Skin epidermis (tissue), 12 donors: ENCODE data around the gene OR12D1.
"Not testable (repeated sequence)": the region's sequence is repeated elsewhere in the genome, so short reads cannot be mapped to it uniquely, and the experiment has no call there.

Experiments used
- H3K27ac ChIP-seq, 21 experiments: fragments of 200-600 bp; sonication (generic) in 11 of 21; one replicate each; pipeline ENCODE4 v1.5.0; 2020; ENCODE audit warnings: mild to moderate bottlenecking in 3 of 21, inconsistent platforms in 2 of 21, moderate library complexity in 2 of 21
- H3K4me3 ChIP-seq, 7 experiments: fragments of 200-600 bp; sonication (generic) in 2 of 7; one replicate each; pipeline ENCODE4 v1.5.0; 2020; ENCODE audit warnings: inconsistent platforms in 2 of 7, mild to moderate bottlenecking in 2 of 7, moderate library complexity in 1 of 7

OR12D1 gene

DNA sequence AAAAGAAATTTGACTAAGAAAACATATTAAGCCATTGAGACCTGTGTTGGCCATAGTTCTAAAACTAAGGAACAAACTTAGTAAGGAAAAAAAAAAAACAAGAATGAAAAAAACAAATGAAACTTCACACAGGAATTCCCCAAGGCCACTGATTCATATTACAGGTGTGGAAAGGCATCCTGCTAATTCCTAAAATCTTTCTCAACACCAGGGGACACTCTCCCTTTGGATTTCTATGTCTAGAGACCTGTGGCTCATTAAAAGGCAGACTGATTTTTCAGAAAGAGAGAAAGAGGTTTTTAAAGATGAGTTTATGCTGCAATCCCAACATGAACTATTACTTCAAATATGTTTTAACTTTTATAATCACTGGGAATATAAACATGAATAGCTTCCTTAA is at the start of gene OR12D1:
TSS of gene OR12D1 (plus strand) at position 341 of the 400 bp plus-strand sequence.
- Histone ChIP-seq H3K4me3 (no peak within 1 kb of the TSS), H3K27ac (no peak within 1 kb of the TSS)

DNA sequence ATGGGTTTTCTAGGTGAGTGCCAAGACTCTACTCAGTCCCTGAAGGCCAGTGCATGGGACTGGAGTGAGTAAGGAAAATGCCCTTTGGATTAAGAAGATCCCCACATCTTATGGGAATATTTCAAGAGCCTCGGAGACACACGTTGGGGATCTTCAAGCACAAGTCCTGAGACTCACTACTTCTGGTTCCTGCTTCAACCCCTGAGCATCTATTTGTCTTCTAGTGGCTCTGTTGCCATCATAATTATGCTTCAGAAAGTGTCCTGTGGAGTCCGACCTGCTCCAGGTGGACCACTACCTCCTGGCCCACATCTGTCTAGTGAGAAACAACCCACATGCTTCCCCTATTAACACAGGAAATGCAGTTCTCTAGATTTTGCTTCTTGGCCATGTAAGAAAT is 46.0 kb upstream of the OR12D1 start, which contains the start of gene OR5V1:
TSS of gene OR5V1 (minus strand) at position 101 of the 400 bp plus-strand sequence. CDS start 12,670 bp downstream, outside the sequence.
- no peak within 1 kb of the TSS for H3K4me3 ChIP-seq

GRCh38 chr6:29375191-29375590 is 39.5 kb upstream of the OR12D1 start, which contains the start of gene OR12D3:
TSS of gene OR12D3 (minus strand) at chr6:29375291. CDS start at chr6:29375287, 4 bp downstream.
- no peak within 1 kb of the TSS for H3K27ac ChIP-seq
- H3K4me3 ChIP-seq = no peak within 1 kb of the TSS

More for the DNA sequence above, 46.0 kb upstream of the OR12D1 start, which contains the start of gene OR5V1:
- no peak within 1 kb of the TSS for H3K27ac ChIP-seq

- H3K4me3 ChIP-seq = no peak overlapping the region
- H3K27ac ChIP-seq = no peak overlapping the region
These were observed 38.7 kb upstream of the OR12D1 start for GRCh38 chr6:29376003-29376402.

DNA sequence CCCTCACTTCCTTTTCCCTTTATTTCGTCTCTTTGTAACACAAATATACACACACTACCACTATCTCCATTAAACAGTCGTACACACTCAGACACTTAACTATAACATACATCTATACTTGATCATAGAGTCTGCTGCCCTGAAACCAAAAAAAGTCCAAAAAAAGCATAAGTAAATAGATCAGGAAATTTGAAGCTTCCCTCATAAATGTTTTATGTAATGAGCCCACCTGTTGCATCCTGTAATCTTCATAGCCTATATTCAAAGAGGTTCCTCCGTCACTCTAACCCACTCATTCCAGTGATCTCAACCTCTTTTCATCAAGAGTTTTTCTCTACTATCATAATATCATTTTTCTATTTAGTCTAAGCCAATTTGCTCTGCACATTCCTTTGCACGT is 26.2 kb upstream of the OR12D1 start:
- no peak overlapping the region for H3K27ac ChIP-seq
- H3K4me3 ChIP-seq = no peak overlapping the region

DNA sequence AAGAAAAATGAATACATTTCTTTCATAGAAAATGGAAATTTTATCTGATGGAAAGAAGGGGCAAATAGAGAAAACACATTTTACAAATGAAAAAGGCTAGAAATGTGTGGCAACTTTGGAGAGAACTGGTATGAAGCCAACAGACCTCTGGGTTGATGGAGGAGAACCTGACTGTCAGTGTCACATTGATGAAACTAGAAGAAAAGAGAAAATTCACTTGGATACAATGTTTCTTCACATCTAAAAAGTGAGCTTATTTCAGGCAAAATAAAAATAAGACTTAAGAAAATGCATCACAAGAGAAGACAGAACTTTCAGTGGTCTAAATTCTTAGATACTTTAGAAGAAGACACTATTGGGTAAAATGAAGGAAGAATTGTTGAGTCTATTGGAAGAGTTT is 19.4 kb upstream of the OR12D1 start, which contains the start of gene OR12D2:
TSS of gene OR12D2 (plus strand) at position 301 of the 400 bp plus-strand sequence. CDS start 1,069 bp downstream, outside the sequence.
- Histone ChIP-seq H3K27ac (no peak within 1 kb of the TSS), H3K4me3 (no peak within 1 kb of the TSS)

DNA sequence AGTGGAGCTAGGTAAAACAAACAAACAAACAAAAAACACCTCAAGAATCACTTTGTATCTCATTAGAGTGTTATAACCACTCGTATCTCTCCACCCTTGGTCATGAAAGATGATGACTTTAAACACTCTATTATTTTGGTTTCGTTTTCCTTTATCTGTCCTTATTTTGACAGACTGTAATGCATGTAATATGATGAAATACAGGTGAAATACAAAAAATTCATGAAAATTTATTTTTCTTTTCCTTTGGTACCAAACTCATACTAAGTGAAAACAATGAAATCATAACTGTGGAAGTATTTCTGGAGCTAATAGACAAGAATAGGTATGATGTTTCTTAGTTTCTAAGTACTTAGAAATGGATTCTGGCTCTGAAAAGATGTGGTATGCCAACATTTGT is 15.2 kb upstream of the OR12D1 start:
- Histone ChIP-seq H3K4me3 (no peak overlapping the region), H3K27ac (no peak overlapping the region)

DNA sequence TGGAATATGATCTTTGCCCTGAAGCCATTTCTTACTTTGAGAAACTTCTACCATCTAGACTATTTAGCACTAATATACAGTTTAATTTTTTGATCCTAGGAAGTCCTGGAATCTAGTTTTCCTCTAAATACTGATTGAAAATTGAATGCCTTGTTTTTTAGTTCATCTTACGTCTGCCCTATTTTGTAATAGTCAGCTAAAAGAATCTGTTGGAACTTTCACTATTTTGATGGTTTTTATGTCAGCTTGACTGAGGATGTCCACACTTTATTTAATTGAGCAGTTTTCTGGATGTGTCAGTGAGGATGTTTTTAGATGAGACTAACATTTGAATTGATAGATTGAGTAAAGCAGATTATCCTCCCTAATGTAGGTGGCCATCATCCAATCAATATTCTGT is 10.9 kb upstream of the OR12D1 start:
- no peak overlapping the region for H3K4me3 ChIP-seq
- no peak overlapping the region for H3K27ac ChIP-seq

GRCh38 chr6:29419516-29419915 is 4.8 kb downstream of the OR12D1 start:
- Histone ChIP-seq H3K4me3 (no peak overlapping the region), H3K27ac (no peak overlapping the region)

DNA sequence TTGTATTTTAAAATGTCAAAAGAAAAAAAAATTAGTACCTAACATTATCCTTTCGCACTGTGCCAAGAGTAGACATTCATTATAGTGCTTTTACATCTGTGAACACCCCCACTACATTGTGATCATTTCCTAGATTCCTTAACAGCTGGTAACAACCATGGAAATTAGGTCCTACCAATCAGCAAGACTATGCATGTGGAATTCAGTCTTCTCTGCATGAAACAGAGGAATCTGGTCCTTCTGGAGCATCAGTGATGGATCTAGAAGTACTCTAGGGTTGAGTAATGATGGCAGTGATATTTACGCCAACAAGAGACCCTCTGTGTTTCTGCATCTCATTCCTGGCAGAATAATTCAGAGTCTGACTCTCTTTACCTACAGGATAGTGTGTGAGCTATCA is 9.4 kb downstream of the OR12D1 start:
- no peak overlapping the region for H3K27ac ChIP-seq

DNA sequence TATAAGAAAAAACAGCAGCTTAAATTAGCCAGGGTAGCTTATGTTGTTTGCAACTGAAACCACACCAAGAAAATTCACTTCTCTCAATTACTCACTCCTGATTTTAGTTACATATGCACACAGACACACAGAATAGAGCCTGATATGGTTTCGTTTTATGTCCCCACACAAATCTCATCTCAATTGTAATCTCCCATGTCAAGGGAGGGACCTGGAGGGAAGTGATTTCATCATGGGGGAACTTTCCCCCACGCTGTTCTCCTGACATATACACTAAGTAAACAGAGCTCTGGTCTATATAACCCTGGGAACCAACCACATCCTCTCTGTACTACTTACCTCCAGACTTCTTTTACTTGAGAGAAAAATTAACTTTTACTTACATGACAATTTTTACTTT is 9.8 kb downstream of the OR12D1 start:
- Histone ChIP-seq H3K4me3 (no peak overlapping the region), H3K27ac (no peak overlapping the region)

More for the DNA sequence above, 9.4 kb downstream of the OR12D1 start:
- no peak overlapping the region for H3K4me3 ChIP-seq

DNA sequence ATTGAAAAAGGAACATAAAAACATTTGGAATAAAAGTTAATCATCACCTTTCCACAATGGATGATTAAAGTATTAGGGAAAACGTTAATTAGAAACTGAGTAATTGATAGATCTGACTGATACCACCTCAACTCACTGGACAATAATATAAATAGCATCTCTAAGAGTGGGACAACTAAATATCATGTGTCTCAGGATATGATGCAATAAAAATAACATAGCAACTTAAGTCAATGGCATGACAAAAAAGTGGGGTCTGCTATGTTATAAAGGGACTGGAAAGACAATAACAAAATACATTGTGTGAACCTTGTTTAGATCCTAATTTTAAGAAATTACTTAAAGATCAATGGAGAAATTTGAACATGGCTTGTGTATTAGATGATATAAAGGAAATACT is 10.3 kb downstream of the OR12D1 start:
- no peak overlapping the region for H3K27ac ChIP-seq
- no peak overlapping the region for H3K4me3 ChIP-seq

DNA sequence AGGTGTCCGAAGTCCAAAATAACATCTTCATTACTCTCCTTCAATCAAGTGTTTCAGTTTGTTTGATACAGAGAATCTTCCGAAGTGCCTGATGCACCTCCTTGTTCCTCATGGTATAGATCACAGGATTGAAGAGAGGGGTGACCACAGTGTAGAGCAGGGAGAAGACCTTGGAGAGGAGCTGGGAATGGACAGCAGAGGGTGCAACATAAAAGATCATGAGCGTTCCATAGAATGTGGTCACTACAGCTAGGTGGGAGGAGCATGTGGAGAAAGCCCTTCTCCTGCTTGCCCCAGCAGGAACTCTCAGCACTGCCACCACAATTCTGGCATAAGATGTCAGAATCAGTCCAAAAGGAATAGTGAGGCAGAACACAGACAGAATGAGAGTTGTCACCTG is 11.9 kb downstream of the OR12D1 start:
- no peak overlapping the region for H3K27ac ChIP-seq
- no peak overlapping the region for H3K4me3 ChIP-seq

GRCh38 chr6:29436730-29437129 is 22.0 kb downstream of the OR12D1 start:
- not testable (repeated sequence) for H3K27ac ChIP-seq, H3K4me3 ChIP-seq

DNA sequence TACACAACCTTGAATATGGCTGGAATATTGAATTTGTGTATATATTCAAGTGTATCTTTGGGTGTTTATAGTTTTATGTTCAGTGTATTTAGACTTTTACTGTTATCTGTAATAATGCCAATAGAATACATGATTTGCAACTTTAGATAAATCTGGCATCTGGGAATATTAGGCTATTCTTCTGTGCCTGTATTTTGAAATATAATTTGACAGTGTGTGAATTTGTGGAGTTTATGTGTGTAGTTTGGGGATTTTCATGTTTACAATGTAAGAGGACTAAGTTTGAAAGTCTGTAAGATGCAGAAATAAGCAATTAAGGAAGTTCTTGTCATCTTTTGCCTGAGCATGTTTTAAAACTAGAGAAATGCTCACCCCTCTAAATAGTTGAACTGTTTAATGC is 24.3 kb downstream of the OR12D1 start, which contains the start of gene OR10C1:
TSS of gene OR10C1 (plus strand) at position 301 of the 400 bp plus-strand sequence. CDS start 710 bp downstream, outside the sequence.
- Histone ChIP-seq H3K4me3 (no peak within 1 kb of the TSS), H3K27ac (no peak within 1 kb of the TSS)

DNA sequence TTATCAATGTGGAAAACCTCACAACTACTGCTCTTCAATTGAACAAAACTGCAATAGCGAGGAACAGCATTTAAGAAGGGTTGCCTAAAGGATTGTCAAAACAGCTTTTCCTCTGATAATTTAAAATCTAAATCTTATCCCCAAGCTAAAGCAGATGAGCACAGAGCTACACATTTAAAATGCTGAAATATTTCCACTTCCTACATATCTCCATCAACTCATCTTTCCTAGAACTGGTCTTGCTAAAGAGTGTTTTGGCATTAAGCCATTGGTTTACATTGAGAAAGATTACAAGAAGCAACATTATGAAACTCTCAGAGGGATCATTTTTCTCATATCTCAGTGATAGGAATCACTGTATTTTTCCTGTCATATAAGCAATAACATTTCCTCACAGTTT is 28.0 kb downstream of the OR12D1 start:
- no peak overlapping the region for H3K27ac ChIP-seq
- no peak overlapping the region for H3K4me3 ChIP-seq

DNA sequence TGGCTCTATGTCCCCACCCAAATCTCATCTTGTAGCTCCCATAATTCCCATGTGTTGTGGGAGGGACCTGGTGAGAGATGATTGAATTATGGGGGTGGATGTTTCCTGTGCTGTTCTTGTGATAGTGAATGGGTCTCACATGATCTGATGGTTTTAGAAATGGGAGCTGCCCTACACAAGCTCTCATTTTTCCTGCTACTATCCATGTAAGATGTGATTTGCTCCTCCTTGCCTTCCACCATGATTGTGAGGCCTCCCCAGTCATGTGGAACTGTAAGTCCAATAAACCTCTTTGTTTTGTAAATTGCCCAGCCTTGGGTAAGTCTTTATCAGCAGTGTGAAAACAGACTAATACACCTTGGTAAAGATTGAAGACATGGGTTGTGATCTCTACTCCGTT is 29.3 kb downstream of the OR12D1 start:
- not testable (repeated sequence) for H3K27ac ChIP-seq, H3K4me3 ChIP-seq

- Histone ChIP-seq H3K27ac (no peak overlapping the region), H3K4me3 (no peak overlapping the region)
These were observed 32.9 kb downstream of the OR12D1 start for GRCh38 chr6:29447670-29448069.

GRCh38 chr6:29451471-29452193 is 36.9 kb downstream of the OR12D1 start:
- Histone ChIP-seq H3K4me3 (no peak overlapping the region), H3K27ac (no peak overlapping the region)

- Histone ChIP-seq H3K4me3 (no peak within 1 kb of the TSS), H3K27ac (no peak within 1 kb of the TSS)
These were observed 42.2 kb downstream of the OR12D1 start, which contains the start of the genes OR11A1 and OR2H1 for GRCh38 chr6:29456971-29457370. TSS of gene OR11A1 (minus strand) at chr6:29457071. CDS start at chr6:29427641, 29,430 bp downstream. TSS of gene OR2H1 (plus strand) at chr6:29457155. CDS start at chr6:29461770, 4,615 bp downstream.
